WTC11 (cell line): ENCODE results near the gene CLDN19. TPM values are rescaled to one million over a fixed set of nuclear protein-coding genes. Genes with fewer than 3 reads are reported as not detected.

Source experiments
- ATAC-seq: fragments of 200-7000 bp; cut with Tn5 transposase; 2 replicates; pipeline ENCODE4 v1.10.0; 2021; ENCODE audit warnings: mild to moderate bottlenecking, moderate library complexity
- CTCF ChIA-PET: fragments of 300-600 bp; sonication (Branson Sonifier 250); formaldehyde crosslinking; loops from one replicate; lab custom pipeline; 2021; ENCODE audit warnings: antibody characterized with exemption; lab: Charles Lee
- POLR2A ChIA-PET: fragments of 350-600 bp; sonication (Branson Sonifier 250); formaldehyde crosslinking; loops from one replicate; lab custom pipeline; 2021; ENCODE audit warnings: antibody characterized with exemption; lab: Charles Lee
- DNase-seq: peaks from one replicate; pipeline ENCODE4 v3.0.0; 2021; ENCODE audit warnings: low spot score
- H3K27ac Mint-ChIP-seq: 2 replicates; pipeline ENCODE4 v1.8.0; 2021; ENCODE audit warnings: mixed read lengths
- H3K27me3 Mint-ChIP-seq: 2 replicates; pipeline ENCODE4 v1.8.0; 2021; ENCODE audit warnings: low read depth, mild to moderate bottlenecking, moderate library complexity, mixed read lengths
- H3K36me3 Mint-ChIP-seq: 2 replicates; pipeline ENCODE4 v1.8.0; 2021; ENCODE audit warnings: mixed read lengths
- H3K4me1 Mint-ChIP-seq: 2 replicates; pipeline ENCODE4 v1.8.0; 2022; ENCODE audit warnings: mixed read lengths
- H3K4me3 Mint-ChIP-seq: 2 replicates; pipeline ENCODE4 v1.8.0; 2021; ENCODE audit warnings: mild to moderate bottlenecking, moderate library complexity, mixed read lengths
- H3K9me3 Mint-ChIP-seq: 2 replicates; pipeline ENCODE4 v1.8.0; 2021; ENCODE audit warnings: mixed read lengths
- CREB1 ChIP-seq: sonication (generic); formaldehyde crosslinking; IDR thresholded peaks from 2 replicates; pipeline ENCODE4 v1.8.0; 2023; ENCODE audit warnings: mild to moderate bottlenecking, missing genetic modification reagents
- ESRRA ChIP-seq: sonication (generic); formaldehyde crosslinking; IDR thresholded peaks from 2 replicates; pipeline ENCODE4 v1.8.1; 2022; ENCODE audit warnings: mild to moderate bottlenecking, missing genetic modification reagents, borderline replicate concordance
- GRHL2 ChIP-seq: fragments of 250-450 bp; sonication (Bioruptor Pico); IDR thresholded peaks from 2 replicates; pipeline ENCODE4 v1.8.0; 2022; ENCODE audit warnings: mild to moderate bottlenecking, moderate library complexity; ENCODE audit not compliant: insufficient replicate concordance, severe bottlenecking
- JUN ChIP-seq: sonication (generic); formaldehyde crosslinking; IDR thresholded peaks from 2 replicates; pipeline ENCODE4 v1.8.0; 2023; ENCODE audit warnings: mild to moderate bottlenecking, missing genetic modification reagents
- MXD4 ChIP-seq: fragments of 250-450 bp; sonication (Bioruptor Pico); IDR thresholded peaks from 2 replicates; pipeline ENCODE4 v1.8.0; 2021; ENCODE audit warnings: mild to moderate bottlenecking, moderate library complexity, borderline replicate concordance
- NFATC4 ChIP-seq: fragments of 250-450 bp; sonication (Bioruptor Pico); IDR thresholded peaks from 2 replicates; pipeline ENCODE4 v1.9.0; 2021; ENCODE audit warnings: mild to moderate bottlenecking
- PRRX2 ChIP-seq: fragments of 250-450 bp; sonication (Bioruptor Pico); IDR thresholded peaks from 2 replicates; pipeline ENCODE4 v1.8.0; 2021; ENCODE audit warnings: mild to moderate bottlenecking
- RELA ChIP-seq: sonication (generic); formaldehyde crosslinking; IDR thresholded peaks from 2 replicates; pipeline ENCODE4 v1.8.1; 2022; ENCODE audit warnings: missing genetic modification reagents, mild to moderate bottlenecking, borderline replicate concordance
- SP1 ChIP-seq: sonication (generic); formaldehyde crosslinking; conservative IDR thresholded peaks from 2 replicates; pipeline ENCODE4 v1.8.1; 2022; ENCODE audit warnings: missing genetic modification reagents
- TCF7 ChIP-seq: sonication (generic); formaldehyde crosslinking; IDR thresholded peaks from 2 replicates; pipeline ENCODE4 v1.8.0; 2022; ENCODE audit warnings: mild to moderate bottlenecking, low read depth, missing genetic modification reagents, moderate library complexity
- TEAD4 ChIP-seq: sonication (generic); formaldehyde crosslinking; IDR thresholded peaks from 2 replicates; pipeline ENCODE4 v1.8.0; 2022; ENCODE audit warnings: mild to moderate bottlenecking, missing genetic modification reagents
- ZNF263 ChIP-seq: sonication (generic); formaldehyde crosslinking; IDR thresholded peaks from 2 replicates; pipeline ENCODE4 v1.8.1; 2022; ENCODE audit warnings: low read depth, mild to moderate bottlenecking, moderate library complexity, missing genetic modification reagents
- ZNF317 ChIP-seq: sonication (generic); formaldehyde crosslinking; IDR thresholded peaks from 2 replicates; pipeline ENCODE4 v1.8.1; 2023; ENCODE audit warnings: low read depth, mild to moderate bottlenecking, moderate library complexity, missing genetic modification reagents, borderline replicate concordance
- ZNF671 ChIP-seq: fragments of 250-450 bp; sonication (Bioruptor Pico); IDR thresholded peaks from 2 replicates; pipeline ENCODE4 v1.8.0; 2021; ENCODE audit warnings: mild to moderate bottlenecking
- total RNA-seq: library from RNA; stranded (reverse); gene quantifications from 3 replicates; pipeline ENCODE4 v1.2.3, GENCODE V29; 2021
- TF ChIP-seq, protein P1 (sequence below): sonication (generic); formaldehyde crosslinking; conservative IDR thresholded peaks from 2 replicates; pipeline ENCODE4 v1.8.1; 2022; ENCODE audit warnings: mild to moderate bottlenecking, missing genetic modification reagents
- TF ChIP-seq, protein P2 (sequence below): sonication (generic); formaldehyde crosslinking; IDR thresholded peaks from 2 replicates; pipeline ENCODE4 v1.8.0; 2022; ENCODE audit warnings: mild to moderate bottlenecking, missing genetic modification reagents
- TF ChIP-seq, protein P3 (sequence below): sonication (generic); formaldehyde crosslinking; IDR thresholded peaks from 2 replicates; pipeline ENCODE4 v1.8.1; 2023; ENCODE audit warnings: mild to moderate bottlenecking, missing genetic modification reagents
- TF ChIP-seq, protein P4 (sequence below): fragments of 250-450 bp; sonication (Bioruptor Pico); IDR thresholded peaks from 2 replicates; pipeline ENCODE4 v1.9.0; 2021; ENCODE audit warnings: mild to moderate bottlenecking
- TF ChIP-seq, protein P5 (sequence below): fragments of 250-450 bp; sonication (Bioruptor Pico); IDR thresholded peaks from 2 replicates; pipeline ENCODE4 v1.9.0; 2021; ENCODE audit warnings: mild to moderate bottlenecking

CLDN19 gene
- total RNA-seq, 1 experiment from 2014 or later, result 8.1 TPM

DNA sequence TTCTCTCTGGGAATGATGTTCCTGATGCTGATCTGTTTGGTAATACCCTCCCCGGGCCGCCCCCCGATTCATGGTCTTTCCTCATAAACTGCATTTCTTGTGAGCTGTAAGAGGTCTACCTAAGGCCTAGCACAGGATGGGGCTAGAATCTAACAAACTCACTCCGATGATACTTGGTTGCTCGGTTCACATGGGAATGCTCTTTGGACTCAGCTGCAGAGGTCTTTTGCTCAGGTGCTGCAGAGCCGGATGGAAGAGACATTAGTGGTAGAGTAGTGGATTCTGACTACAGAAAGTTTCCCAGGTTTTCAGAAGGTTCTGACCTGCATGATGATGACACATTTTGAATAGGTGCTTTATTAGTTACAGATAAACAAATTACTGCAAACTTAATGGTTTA, 36.5 kb upstream of the CLDN19 start:
- Mint-ChIP-seq H3K27me3 (no peaks in the 10 kb centered on the region), H3K9me3 (peaks cover 4% of the 10 kb centered on the region; the same call in 1 of the 2 replicates), H3K27ac (no peak overlapping the region), H3K4me3 (no peak overlapping the region), H3K36me3 (peaks cover 54% of the 10 kb centered on the region), H3K4me1 (peaks cover 10% of the 10 kb centered on the region)
- ChIA-PET CTCF (interaction anchor here (1.0 kb wide), 1 partner anchor 297 kb away, joined by 9 read pairs; no protein-coding TSS in a partner anchor), POLR2A (no interaction called here)
- no peak for ATAC-seq
- no peak for TF ChIP-seq SP1 (CRISPR knock-in tag)
- no peak for TF ChIP-seq TEAD4 (CRISPR knock-in tag)
- TF ChIP-seq GRHL2 (CRISPR knock-in tag), result no peak
- TF ChIP-seq, protein P1, sequence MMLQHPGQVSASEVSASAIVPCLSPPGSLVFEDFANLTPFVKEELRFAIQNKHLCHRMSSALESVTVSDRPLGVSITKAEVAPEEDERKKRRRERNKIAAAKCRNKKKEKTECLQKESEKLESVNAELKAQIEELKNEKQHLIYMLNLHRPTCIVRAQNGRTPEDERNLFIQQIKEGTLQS, result no peak
- TF ChIP-seq, protein P2, sequence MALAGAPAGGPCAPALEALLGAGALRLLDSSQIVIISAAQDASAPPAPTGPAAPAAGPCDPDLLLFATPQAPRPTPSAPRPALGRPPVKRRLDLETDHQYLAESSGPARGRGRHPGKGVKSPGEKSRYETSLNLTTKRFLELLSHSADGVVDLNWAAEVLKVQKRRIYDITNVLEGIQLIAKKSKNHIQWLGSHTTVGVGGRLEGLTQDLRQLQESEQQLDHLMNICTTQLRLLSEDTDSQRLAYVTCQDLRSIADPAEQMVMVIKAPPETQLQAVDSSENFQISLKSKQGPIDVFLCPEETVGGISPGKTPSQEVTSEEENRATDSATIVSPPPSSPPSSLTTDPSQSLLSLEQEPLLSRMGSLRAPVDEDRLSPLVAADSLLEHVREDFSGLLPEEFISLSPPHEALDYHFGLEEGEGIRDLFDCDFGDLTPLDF (CRISPR knock-in tag), result no peak
- no peak for TF ChIP-seq JUN
- no peak for TF ChIP-seq TCF7
- no peak for DNase-seq

DNA sequence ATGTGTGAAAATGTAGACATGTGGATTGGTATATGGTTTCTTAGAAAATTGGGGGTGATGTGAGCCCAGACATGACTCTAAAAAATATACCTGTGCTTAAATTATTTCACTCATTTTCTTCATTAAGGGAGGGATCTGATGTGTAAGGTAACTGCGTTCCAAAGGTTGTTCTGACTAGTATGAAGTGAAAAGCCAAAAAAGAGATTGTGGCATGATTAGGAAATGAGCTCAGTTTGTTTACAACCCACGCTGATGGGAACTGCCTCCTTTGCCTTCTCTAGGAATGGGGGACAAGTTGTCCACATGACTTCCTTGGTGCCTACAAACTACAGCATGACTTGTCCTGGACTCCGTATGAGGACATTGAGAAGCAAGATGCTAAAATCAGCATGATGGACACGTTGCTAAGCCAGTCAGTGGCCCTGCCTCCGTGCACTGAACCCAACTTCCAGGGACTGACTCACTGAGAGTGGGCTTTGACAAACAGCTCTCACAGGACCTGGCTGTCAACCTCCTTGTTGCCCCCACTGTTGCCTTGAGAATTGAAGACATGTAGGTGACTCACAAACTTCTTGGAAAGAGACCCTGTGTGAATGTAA, 35.0 kb upstream of the CLDN19 start:
- Mint-ChIP-seq H3K4me1 (peaks cover 11% of the 10 kb centered on the region), H3K4me3 (no peak overlapping the region), H3K9me3 (no peaks in the 10 kb centered on the region), H3K27ac (no peak overlapping the region), H3K36me3 (peaks cover 47% of the 10 kb centered on the region), H3K27me3 (no peaks in the 10 kb centered on the region)
- ATAC-seq (no peak), DNase-seq (no peak)
- no peak for TF ChIP-seq MXD4 (CRISPR knock-in tag)
- no peak for TF ChIP-seq PRRX2 (CRISPR knock-in tag)
- no peak for TF ChIP-seq ZNF263 (CRISPR knock-in tag)
- TF ChIP-seq, protein P3, sequence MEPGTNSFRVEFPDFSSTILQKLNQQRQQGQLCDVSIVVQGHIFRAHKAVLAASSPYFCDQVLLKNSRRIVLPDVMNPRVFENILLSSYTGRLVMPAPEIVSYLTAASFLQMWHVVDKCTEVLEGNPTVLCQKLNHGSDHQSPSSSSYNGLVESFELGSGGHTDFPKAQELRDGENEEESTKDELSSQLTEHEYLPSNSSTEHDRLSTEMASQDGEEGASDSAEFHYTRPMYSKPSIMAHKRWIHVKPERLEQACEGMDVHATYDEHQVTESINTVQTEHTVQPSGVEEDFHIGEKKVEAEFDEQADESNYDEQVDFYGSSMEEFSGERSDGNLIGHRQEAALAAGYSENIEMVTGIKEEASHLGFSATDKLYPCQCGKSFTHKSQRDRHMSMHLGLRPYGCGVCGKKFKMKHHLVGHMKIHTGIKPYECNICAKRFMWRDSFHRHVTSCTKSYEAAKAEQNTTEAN (CRISPR knock-in tag), result no peak
- TF ChIP-seq, protein P4, sequence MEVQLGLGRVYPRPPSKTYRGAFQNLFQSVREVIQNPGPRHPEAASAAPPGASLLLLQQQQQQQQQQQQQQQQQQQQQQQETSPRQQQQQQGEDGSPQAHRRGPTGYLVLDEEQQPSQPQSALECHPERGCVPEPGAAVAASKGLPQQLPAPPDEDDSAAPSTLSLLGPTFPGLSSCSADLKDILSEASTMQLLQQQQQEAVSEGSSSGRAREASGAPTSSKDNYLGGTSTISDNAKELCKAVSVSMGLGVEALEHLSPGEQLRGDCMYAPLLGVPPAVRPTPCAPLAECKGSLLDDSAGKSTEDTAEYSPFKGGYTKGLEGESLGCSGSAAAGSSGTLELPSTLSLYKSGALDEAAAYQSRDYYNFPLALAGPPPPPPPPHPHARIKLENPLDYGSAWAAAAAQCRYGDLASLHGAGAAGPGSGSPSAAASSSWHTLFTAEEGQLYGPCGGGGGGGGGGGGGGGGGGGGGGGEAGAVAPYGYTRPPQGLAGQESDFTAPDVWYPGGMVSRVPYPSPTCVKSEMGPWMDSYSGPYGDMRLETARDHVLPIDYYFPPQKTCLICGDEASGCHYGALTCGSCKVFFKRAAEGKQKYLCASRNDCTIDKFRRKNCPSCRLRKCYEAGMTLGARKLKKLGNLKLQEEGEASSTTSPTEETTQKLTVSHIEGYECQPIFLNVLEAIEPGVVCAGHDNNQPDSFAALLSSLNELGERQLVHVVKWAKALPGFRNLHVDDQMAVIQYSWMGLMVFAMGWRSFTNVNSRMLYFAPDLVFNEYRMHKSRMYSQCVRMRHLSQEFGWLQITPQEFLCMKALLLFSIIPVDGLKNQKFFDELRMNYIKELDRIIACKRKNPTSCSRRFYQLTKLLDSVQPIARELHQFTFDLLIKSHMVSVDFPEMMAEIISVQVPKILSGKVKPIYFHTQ, result no peak
- CTCF ChIA-PET, result no interaction called here
- POLR2A ChIA-PET, result no interaction called here

DNA sequence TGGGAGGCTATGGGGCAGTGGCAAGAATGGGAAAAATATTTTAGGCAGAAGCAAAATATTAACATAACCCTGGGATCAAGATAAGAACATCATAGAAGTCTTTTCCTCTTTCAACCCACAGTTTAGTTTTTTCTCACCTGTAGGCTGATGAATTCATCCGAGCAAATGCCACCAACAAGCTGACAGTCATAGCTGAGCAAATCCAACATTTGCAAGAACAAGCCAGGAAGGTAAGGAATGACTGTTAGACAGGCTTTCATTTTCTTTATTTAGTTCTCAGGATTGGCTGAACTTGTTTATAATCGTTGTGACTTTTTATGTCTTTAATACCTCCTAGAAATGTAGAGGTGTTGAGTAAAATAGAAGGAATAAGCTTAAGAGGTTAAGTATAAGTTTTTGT, 33.4 kb upstream of the CLDN19 start:
- Mint-ChIP-seq H3K9me3 (no peaks in the 10 kb centered on the region), H3K36me3 (peaks cover 39% of the 10 kb centered on the region), H3K4me3 (no peak overlapping the region), H3K27me3 (no peaks in the 10 kb centered on the region), H3K4me1 (peaks cover 15% of the 10 kb centered on the region), H3K27ac (peak overlapping the region; percentile 60)
- CTCF ChIA-PET, result interaction anchor here (0.8 kb wide), 1 partner anchor 300 kb away, joined by 3 read pairs; no protein-coding TSS in a partner anchor
- POLR2A ChIA-PET, result no interaction called here
- TF ChIP-seq, protein P1, result no peak
- no peak for TF ChIP-seq ZNF317
- no peak for TF ChIP-seq GRHL2 (CRISPR knock-in tag)
- TF ChIP-seq ZNF671, result no peak
- TF ChIP-seq RELA (CRISPR knock-in tag), result no peak
- no peak for TF ChIP-seq ESRRA
- TF ChIP-seq, protein P5, sequence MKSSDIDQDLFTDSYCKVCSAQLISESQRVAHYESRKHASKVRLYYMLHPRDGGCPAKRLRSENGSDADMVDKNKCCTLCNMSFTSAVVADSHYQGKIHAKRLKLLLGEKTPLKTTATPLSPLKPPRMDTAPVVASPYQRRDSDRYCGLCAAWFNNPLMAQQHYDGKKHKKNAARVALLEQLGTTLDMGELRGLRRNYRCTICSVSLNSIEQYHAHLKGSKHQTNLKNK (CRISPR knock-in tag), result no peak
- TF ChIP-seq CREB1 (CRISPR knock-in tag), result no peak
- TF ChIP-seq, protein P3 (CRISPR knock-in tag), result no peak
- TF ChIP-seq, protein P2 (CRISPR knock-in tag), result no peak
- no peak for TF ChIP-seq NFATC4 (CRISPR knock-in tag)
- ATAC-seq, result no peak
- no peak for DNase-seq
